Activated effector memory CD4-positive, alpha-beta T cell treated with anti-CD3 and anti-CD28 coated beads, Interleukin-2, amount 50 U/mL, for 16 hours (primary cell): ENCODE data around the gene BICD2.

Experiments
- DNase-seq: peaks from one replicate; pipeline ENCODE4 v3.0.0-alpha.2; 2020

Gene BICD2

DNA sequence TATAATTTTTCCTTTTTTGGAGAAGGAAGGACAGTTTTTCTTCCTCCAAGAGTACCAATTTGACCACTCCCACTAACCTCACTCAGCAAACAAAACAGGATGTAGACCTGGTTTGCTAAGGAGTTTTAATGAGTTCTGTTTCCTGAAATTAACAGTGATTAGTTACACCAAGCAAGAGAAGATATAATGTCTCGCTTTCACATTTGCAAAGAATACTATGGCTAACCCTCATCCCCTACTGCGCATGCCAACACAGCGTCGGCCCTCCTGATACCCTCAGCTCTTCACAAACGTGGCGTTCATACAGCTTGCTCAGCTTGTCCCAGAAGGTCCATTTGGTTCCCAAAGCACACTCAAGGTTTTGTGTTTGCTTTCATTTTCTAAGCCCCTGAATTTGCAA, 52.8 kb downstream of the BICD2 start:
- DNase-seq = no peak

DNA sequence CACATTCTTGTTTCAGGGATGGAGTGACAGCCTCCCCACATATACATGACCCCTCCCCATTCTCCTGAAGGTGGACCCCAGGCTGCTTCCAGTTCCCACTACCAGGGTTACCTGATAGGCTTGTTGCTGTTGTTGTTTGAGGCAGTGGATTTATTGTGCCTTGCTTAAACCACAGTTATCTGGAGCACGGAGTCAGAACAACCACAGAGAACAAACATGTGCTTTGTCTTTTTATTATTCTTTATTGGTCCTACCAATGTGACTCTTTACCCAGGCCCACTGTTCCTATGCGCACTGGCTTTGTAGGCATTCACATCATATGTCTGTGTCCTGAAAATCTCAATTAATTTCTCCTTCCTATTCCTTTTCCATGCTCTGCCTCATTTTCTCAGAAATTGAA, 53.5 kb downstream of the BICD2 start:
- no peak for DNase-seq

- DNase-seq = no peak
Measured at GRCh38 chr9:92710368-92710767, 54.3 kb downstream of the BICD2 start.

DNA sequence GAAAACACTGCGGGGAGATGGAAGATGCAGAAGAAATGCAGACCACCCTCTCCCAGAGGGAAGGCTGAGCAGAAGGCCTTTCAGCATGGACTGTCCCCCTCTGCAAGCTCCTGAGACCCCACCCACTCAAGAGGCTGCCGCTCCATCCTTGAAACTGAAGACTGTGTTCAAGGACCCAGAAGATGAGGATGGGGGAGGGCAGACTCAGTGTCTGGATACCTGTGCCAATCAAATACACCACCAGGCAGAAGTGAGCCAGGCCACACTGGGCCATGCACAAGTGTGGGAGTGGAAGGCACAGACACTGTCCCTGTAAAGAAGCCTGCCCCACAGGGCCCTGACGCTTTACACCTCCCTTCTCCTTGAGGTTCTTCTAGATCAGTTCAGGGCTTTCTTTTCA, 54.7 kb downstream of the BICD2 start:
- no peak for DNase-seq

DNA sequence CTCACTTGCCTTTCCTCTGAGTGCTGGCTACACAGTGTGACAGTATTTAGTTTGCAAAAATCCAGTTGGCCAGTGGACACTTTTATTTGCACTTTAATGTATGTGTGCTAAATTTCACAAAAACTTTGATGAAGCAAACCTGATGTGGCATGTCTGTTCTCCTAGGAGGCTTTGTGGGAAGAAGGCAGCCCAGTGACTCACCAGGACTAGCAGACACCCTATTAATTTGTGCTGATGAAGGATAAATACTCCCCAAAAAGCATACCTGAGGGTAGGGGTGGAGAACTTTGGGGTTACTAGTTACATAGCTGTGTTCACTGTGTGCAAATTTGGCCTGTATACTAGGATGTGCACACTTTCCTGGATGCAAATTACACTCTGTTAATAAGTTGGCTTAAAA, 55.4 kb downstream of the BICD2 start:
- DNase-seq = no peak

GRCh38 chr9:92707530-92707929, 57.1 kb downstream of the BICD2 start:
- no peak for DNase-seq

DNA sequence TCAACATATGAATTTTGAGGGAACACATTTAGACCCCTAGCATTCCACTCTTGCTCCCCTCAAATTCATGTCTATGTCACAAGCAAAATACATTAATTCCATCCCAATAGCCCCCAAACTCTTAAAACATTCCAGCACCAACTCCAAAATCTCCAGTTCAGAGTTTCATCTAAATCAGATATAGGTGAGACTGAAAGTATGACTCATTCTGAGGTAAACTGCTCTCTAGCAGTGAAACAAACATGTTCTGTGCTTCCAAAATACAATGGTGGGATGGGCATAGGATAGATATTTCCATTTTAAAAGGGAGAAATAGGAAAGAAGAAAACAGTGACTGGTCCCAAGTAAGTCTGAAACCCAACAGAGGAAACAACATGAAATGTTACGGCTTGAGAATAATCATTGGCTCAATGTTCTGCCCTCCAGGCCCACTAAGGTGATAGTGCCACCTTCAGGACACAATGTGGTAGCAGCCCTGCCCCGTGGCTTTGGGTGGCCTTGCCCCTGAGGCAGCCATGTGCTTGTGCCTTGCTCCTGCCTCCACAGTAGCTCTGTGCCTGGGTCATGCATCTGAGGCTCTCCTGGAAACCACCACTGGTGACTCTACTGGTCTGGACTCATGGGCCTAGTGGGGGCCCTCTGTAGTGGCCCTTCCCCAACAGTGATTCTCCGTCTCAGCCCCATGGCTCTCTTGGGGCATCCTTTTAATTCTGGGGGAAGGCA, 58.3 kb downstream of the BICD2 start:
- DNase-seq = peak; percentile 75

DNA sequence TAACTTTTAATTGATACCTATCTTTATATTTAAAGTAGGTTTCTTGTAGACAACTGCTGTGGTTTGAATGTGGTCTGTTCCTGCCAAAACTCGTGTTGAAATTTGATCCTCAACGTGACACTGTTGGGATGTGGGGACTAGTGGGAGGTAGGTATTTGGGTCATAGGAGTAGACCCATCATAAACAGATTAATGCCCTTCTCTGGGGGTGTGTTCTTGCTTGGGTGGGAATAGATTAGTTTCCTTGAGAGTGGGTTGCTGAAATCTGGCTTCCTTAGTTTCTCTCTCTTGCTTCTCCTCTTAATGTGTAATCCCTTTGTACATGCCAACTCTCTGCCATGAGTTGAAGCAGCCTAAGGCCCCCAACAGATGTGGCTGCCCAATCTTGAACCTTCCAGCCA, 60.1 kb downstream of the BICD2 start:
- no peak for DNase-seq

GRCh38 chr9:92696619-92697018, 68.0 kb downstream of the BICD2 start:
- DNase-seq = no peak

- no peak for DNase-seq
Measured at GRCh38 chr9:92686954-92687353, 77.7 kb downstream of the BICD2 start.

GRCh38 chr9:92685022-92685421, 79.6 kb downstream of the BICD2 start:
- no peak for DNase-seq

GRCh38 chr9:92682269-92682668, 82.4 kb downstream of the BICD2 start:
- DNase-seq = no peak

GRCh38 chr9:92680166-92681119, 84.2 kb downstream of the BICD2 start:
- DNase-seq = no peak

DNA sequence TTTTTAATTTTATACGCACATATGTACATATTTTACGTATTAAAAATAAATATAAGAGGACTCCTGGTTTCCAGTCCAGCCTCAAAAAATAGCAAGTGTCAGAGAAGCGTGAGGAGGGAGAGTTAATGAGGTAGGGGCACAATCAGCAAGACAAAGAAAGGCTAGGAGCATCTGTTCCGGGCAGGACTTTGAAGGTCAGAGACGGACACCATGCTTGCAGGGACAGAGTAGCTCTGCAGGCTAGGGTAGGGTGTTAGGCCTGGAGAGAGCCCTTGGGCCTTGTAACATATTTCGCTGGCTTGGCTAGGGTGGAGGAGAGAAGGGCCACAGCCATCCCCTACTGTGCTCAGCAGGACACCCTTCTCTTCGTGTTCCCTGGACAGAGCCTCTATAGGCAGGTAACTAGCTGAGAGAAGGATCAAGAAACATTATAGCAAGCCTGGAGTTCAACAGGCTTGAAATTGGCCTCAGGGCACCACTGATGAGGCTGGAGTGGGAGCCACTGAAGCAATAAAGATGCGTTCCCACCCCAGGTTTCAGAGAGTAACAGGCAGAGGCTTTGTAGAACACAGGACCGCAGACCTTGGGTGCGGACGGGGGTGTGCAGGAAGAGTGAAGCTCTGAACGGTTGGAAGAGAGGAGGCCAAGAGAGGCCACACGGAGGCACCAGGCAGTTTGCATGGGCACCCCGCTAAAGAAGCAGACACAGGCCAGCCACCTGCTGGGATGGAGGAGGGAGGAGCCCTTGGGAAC, 85.0 kb downstream of the BICD2 start:
- no peak for DNase-seq

GRCh38 chr9:92671323-92671722, 93.3 kb downstream of the BICD2 start:
- peak; percentile 61 for DNase-seq

GRCh38 chr9:92669890-92670708, 94.5 kb downstream of the BICD2 start, which contains the start of gene IPPK:
Gene IPPK (minus strand): TSS chr9:92670131. CDS start chr9:92669988, 143 bp downstream.
- DNase-seq = peak; percentile 99

GRCh38 chr9:92669527-92669889, 95.1 kb downstream of the BICD2 start:
- DNase-seq = peak; percentile 78

DNA sequence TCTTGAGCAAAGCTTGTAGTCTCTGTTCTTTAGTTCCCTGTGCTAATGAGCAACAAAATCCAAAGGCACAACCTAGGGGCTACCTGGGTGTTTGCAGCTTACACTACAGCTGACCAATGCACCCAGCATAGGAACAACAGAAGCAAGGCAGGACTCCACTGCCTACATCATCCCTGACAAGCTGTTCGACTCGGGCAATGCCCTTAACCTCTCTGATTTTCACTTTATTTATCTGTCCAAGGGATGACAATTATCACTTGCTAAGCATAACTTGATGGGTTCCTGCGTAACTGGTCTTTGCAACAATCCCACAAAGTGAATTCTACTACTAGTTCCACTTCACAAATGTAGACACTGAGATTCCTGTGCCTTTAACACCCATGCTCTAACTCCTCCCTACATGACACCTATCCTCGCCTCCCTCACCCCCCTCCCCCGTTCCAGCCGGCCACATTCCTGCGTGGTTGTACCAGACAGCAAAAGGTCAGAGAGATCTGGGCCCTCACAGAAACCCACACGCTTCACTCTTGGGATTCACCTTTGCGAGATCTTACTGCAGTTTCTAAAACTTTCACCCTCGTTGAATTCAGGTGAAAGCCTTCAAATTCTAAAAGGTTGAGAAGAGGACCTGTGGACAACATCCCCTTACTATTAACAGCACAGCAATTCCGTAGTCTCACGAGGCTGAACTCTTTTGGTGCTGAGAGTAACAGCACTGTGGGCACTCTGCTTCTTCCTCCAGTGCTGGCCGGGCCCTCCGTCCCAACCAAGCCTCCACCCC, 95.7 kb downstream of the BICD2 start:
- peak; percentile 75 for DNase-seq

DNA sequence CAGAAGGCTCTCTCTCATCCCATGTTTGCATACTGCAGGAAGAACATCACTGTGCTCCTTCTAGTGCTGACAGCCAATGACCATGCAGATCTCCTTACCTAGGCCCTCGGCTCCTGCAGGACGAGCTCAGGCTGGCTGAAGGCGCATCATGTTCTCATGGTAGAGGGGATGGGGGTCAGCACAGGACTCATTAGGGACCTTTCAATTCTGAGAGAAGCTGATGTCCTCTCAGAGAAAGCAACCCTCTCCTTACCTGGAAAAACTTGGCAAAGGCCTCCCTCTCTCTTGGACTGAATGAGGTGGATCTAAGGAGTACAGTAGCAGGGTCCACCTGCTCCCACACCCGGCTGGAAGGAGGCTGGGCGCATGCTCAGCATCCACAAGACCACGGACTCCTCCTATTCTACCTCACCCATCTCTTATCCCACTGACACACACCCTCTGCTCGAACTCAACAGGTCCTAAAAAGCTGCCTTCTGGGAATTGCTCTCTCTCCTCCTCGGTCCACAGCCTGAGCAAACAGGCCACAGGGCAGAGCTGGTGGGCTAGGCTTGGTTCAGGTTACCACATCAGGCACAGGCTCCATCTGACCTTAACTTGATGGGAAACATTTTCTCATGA, 97.6 kb downstream of the BICD2 start:
- DNase-seq = peak; percentile 42

- peak; percentile 60 for DNase-seq
Measured at GRCh38 chr9:92666236-92666635, 98.4 kb downstream of the BICD2 start.

DNA sequence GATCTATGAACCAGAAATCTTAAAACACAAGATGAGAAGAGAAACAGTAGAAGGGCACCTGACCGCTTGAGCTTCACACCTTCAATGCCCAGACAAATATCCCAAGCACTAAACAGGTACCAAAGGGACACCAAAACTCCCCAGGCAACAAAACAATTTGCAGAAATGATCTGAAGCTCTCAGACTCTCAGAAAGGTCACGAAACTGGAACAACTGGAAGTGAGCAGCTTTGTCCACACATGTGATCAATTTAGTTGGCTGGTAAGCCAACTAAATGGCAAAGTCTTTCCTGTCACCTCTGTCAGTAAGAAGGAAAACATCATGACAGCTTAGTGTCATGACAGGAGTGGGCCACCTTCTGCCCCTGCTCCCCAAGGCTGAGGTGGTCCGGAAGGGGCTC, 98.8 kb downstream of the BICD2 start:
- no peak for DNase-seq
